ENCODE results near the gene CDO1.
"Not testable (repeated sequence)": the region's sequence is repeated elsewhere in the genome, so short reads cannot be mapped to it uniquely, and the experiment has no call there.

DNA sequence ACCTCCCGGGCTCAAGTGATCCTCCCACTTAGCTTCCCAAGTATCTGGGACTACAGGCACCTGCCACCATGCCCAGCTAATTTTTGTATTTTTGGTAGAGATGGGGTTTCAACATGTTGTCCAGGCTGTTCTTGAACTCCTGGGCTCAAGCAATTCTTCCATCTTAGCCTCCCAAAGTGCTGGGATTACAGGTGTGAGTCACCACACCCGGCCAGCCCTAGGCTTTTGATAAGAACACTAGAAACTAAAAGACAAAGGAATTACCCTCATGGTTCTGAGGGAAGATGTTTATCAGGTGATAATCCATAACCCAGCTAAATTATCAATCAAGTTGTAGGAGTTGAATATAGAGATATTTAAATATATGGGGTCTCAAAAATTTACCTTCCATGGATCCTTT, 8.4 kb downstream of the CDO1 start:
- TF ChIP-seq, protein P1, sequence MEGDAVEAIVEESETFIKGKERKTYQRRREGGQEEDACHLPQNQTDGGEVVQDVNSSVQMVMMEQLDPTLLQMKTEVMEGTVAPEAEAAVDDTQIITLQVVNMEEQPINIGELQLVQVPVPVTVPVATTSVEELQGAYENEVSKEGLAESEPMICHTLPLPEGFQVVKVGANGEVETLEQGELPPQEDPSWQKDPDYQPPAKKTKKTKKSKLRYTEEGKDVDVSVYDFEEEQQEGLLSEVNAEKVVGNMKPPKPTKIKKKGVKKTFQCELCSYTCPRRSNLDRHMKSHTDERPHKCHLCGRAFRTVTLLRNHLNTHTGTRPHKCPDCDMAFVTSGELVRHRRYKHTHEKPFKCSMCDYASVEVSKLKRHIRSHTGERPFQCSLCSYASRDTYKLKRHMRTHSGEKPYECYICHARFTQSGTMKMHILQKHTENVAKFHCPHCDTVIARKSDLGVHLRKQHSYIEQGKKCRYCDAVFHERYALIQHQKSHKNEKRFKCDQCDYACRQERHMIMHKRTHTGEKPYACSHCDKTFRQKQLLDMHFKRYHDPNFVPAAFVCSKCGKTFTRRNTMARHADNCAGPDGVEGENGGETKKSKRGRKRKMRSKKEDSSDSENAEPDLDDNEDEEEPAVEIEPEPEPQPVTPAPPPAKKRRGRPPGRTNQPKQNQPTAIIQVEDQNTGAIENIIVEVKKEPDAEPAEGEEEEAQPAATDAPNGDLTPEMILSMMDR (IDR thresholded peaks at IDR 0.05 in 2 of 3, conservative IDR thresholded peaks at IDR 0.05 in 1 of 3; ENCODE audit: borderline replicate concordance in 1 of 3, insufficient read depth in 1 of 3, low read depth in 2 of 3, low read length in 2 of 3): not testable (repeated sequence)
- not testable (repeated sequence) for TF ChIP-seq EZH2 (IDR thresholded peaks at IDR 0.05); EZH2phosphoT487 (IDR thresholded peaks at IDR 0.05; ENCODE audit: borderline replicate concordance); POLR2AphosphoS5 (IDR thresholded peaks at IDR 0.05; ENCODE audit: low read depth, low read length)
